ENCODE data around the gene PLA2G2F. TPM values are rescaled to one million over a fixed set of nuclear protein-coding genes. Genes with fewer than 3 reads are reported as not detected.

PLA2G2F gene
- total and polyA plus RNA-seq, 9 of the 15 experiments (the other 6 are each of a cell fraction or from before 2014, with no cell fraction given): not detected

DNA sequence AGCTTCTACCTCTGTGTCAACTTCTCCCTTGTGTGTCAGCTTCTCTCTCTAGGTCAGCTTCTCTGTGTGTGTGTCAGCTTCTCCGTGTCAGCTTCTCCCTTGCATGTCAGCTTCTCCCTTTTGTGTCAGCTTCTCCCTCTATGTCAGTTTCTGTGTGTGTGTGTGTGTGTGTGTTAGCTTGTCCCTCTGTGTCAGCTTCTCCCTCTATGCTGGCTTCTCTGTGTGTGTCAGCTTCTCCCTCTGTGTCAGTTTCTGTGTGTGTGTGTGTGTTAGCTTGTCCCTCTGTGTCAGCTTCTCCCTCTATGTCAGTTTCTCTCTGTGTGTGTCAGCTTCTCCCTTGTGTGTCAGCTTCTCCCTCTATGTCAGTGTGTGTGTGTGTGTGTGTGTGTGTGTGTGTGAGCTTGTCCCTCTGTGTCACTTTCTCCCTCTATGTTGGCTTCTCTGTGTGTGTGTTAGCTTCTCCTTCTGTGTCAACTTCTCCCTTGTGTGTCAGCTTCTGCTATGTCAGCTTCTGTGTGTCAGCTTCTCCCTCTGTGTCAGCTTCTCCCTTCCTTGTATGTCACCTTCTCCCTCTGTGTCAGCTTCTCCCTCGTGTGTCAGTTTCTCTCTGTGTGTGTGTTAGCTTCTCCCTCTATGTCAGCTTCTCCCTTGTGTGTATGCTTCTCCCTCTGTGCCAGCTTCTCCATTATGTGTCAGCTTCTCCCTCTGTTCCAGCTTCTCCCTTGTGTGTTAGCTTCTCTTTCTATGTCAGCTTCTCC is 40.4 kb downstream of the PLA2G2F start (continued):
- TF ChIP-seq, protein P1, sequence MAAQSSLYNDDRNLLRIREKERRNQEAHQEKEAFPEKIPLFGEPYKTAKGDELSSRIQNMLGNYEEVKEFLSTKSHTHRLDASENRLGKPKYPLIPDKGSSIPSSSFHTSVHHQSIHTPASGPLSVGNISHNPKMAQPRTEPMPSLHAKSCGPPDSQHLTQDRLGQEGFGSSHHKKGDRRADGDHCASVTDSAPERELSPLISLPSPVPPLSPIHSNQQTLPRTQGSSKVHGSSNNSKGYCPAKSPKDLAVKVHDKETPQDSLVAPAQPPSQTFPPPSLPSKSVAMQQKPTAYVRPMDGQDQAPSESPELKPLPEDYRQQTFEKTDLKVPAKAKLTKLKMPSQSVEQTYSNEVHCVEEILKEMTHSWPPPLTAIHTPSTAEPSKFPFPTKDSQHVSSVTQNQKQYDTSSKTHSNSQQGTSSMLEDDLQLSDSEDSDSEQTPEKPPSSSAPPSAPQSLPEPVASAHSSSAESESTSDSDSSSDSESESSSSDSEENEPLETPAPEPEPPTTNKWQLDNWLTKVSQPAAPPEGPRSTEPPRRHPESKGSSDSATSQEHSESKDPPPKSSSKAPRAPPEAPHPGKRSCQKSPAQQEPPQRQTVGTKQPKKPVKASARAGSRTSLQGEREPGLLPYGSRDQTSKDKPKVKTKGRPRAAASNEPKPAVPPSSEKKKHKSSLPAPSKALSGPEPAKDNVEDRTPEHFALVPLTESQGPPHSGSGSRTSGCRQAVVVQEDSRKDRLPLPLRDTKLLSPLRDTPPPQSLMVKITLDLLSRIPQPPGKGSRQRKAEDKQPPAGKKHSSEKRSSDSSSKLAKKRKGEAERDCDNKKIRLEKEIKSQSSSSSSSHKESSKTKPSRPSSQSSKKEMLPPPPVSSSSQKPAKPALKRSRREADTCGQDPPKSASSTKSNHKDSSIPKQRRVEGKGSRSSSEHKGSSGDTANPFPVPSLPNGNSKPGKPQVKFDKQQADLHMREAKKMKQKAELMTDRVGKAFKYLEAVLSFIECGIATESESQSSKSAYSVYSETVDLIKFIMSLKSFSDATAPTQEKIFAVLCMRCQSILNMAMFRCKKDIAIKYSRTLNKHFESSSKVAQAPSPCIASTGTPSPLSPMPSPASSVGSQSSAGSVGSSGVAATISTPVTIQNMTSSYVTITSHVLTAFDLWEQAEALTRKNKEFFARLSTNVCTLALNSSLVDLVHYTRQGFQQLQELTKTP (IDR thresholded peaks at IDR 0.05; ENCODE audit: low read depth in 1 of 2, partially characterized antibody in 2 of 2): no peak
- no peak for TF ChIP-seq MYBL2 (IDR thresholded peaks at IDR 0.05; ENCODE audit: low read depth)
- TF ChIP-seq MYBL2 (CRISPR knock-in tag; IDR thresholded peaks at IDR 0.05; ENCODE audit: borderline replicate concordance): 0 out of 2 replicates have a peak, but pooled peaks have one; percentile 70
- no peak for TF ChIP-seq POLR2G (IDR thresholded peaks at IDR 0.05; ENCODE audit: low read depth, low read length)
- TF ChIP-seq TAF7 (tag; IDR thresholded peaks at IDR 0.05): no peak
- 0 out of 2 replicates have a peak, but pooled peaks have one; percentile 31 for TF ChIP-seq ZC3H8 (IDR thresholded peaks at IDR 0.05)
- TF ChIP-seq ZNF140 (CRISPR knock-in tag; IDR thresholded peaks at IDR 0.05): no peak
- no peak for TF ChIP-seq SAFB2 (IDR thresholded peaks at IDR 0.05; ENCODE audit: borderline replicate concordance, low read depth, low read length, severe bottlenecking)
- no peak for TF ChIP-seq TAF15 (IDR thresholded peaks at IDR 0.05; ENCODE audit: low read depth, low read length)
- TF ChIP-seq BRF1 (IDR thresholded peaks at IDR 0.05; ENCODE audit: borderline replicate concordance, extremely low read depth, insufficient read length): no peak
- no peak for TF ChIP-seq SMAD1 (IDR thresholded peaks at IDR 0.05; ENCODE audit: low read depth, low read length, partially characterized antibody)
- TF ChIP-seq, protein P2, sequence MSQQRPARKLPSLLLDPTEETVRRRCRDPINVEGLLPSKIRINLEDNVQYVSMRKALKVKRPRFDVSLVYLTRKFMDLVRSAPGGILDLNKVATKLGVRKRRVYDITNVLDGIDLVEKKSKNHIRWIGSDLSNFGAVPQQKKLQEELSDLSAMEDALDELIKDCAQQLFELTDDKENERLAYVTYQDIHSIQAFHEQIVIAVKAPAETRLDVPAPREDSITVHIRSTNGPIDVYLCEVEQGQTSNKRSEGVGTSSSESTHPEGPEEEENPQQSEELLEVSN (IDR thresholded peaks at IDR 0.05; ENCODE audit: borderline replicate concordance in 1 of 2, extremely low read depth in 1 of 2, insufficient read depth in 1 of 2, insufficient read length in 1 of 2, low read depth in 1 of 2, low read length in 1 of 2, poor library complexity in 1 of 2, severe bottlenecking in 1 of 2): no peak
- TF ChIP-seq NR2F6 (CRISPR knock-in tag; IDR thresholded peaks at IDR 0.05): no peak
- no peak for TF ChIP-seq ZKSCAN1 (IDR thresholded peaks at IDR 0.05; ENCODE audit: low read depth, low read length)
- TF ChIP-seq, protein P3, sequence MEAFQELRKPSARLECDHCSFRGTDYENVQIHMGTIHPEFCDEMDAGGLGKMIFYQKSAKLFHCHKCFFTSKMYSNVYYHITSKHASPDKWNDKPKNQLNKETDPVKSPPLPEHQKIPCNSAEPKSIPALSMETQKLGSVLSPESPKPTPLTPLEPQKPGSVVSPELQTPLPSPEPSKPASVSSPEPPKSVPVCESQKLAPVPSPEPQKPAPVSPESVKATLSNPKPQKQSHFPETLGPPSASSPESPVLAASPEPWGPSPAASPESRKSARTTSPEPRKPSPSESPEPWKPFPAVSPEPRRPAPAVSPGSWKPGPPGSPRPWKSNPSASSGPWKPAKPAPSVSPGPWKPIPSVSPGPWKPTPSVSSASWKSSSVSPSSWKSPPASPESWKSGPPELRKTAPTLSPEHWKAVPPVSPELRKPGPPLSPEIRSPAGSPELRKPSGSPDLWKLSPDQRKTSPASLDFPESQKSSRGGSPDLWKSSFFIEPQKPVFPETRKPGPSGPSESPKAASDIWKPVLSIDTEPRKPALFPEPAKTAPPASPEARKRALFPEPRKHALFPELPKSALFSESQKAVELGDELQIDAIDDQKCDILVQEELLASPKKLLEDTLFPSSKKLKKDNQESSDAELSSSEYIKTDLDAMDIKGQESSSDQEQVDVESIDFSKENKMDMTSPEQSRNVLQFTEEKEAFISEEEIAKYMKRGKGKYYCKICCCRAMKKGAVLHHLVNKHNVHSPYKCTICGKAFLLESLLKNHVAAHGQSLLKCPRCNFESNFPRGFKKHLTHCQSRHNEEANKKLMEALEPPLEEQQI (IDR thresholded peaks at IDR 0.05): no peak
- no peak for TF ChIP-seq TEAD2 (tag; IDR thresholded peaks at IDR 0.05)

All from K562 (cell line).